GM19238 (cell line): Measurements from ENCODE around the gene MID2.
A peak's percentile ranks its signal among the peaks of the same experiment; 100 is the strongest.
"Not testable (repeated sequence)": the region's sequence is repeated elsewhere in the genome, so short reads cannot be mapped to it uniquely, and the experiment has no call there.

ENCODE experiments used
- DNase-seq: peaks from one replicate; pipeline ENCODE4 v3.0.0; 2011; ENCODE audit warnings: low spot score; ENCODE audit not compliant: insufficient read length

Gene MID2, protein sequence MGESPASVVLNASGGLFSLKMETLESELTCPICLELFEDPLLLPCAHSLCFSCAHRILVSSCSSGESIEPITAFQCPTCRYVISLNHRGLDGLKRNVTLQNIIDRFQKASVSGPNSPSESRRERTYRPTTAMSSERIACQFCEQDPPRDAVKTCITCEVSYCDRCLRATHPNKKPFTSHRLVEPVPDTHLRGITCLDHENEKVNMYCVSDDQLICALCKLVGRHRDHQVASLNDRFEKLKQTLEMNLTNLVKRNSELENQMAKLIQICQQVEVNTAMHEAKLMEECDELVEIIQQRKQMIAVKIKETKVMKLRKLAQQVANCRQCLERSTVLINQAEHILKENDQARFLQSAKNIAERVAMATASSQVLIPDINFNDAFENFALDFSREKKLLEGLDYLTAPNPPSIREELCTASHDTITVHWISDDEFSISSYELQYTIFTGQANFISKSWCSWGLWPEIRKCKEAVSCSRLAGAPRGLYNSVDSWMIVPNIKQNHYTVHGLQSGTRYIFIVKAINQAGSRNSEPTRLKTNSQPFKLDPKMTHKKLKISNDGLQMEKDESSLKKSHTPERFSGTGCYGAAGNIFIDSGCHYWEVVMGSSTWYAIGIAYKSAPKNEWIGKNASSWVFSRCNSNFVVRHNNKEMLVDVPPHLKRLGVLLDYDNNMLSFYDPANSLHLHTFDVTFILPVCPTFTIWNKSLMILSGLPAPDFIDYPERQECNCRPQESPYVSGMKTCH

DNA sequence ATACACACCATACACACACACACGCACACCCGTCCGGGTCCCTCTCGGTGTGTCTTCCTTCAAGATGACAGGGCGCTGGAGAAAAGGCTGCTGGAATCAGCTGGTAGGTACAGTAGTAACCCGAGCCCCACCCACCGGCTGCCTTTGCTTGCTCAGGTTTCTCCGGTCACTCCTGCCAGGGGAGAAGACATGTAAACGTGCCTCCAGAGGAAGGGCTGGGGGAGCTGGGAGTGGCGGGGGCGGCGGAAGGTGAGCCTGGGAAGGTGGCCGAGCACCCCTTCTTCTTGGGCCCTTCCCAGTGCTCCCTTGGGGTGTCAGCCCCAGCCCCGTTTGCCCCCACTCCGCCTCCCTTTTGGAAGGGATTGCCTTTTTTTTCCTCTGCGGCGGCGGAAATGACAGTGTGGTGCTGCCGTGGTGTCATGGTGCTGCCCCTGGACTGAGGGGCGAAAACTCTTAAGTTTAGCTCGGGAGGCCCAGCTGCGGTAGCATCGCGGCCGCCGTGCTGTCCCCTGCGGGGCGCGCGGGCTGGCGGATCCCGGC is at the start of gene MID2:
Gene MID2 (plus strand): TSS at position 169 of the 540 bp plus-strand sequence. CDS start 561 bp downstream, outside the sequence.
- no peak for DNase-seq

DNA sequence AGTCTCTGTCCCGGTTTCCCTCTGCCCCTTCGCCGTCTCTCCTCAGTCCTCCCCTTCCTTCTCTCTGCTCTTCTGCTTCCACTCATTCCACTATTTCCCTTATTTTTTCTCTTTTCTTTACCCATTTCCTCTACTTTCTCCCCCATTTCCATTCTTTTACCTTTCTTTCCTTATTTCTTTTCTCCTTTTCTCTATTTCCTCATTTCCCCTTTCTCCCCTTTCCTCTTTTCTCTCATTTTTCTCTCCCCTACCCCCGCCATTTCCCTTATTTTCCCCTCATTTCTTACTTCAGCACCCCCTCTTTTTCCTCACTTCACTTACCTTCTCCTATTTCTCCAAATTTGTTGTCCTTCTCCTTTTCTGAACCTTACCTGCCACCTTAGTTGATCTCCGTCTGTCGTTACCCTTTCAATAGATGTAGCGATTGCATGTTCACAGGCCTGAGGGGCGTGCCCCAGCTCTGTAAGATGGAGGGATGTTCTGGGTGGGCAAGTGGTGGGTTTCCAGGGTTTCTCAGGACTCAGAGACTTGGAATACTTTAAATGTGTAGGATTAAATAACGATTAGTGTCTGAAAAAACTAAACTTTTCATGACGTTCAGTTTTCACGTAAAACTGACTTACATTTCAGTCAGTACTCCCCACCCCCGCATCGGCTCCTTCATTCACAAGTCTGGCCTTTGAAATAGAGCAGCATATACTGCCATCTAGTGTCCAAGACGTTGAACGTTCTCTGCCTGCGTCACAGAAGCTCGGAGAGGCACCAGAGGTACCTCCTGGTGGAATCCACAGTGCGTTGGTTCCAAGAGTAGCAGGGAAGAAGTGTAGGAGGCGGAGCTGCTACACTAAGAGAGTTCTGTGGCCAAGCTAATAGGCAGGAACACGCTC is 48.8 kb upstream of the MID2 start:
- peak; percentile 65 for DNase-seq

DNA sequence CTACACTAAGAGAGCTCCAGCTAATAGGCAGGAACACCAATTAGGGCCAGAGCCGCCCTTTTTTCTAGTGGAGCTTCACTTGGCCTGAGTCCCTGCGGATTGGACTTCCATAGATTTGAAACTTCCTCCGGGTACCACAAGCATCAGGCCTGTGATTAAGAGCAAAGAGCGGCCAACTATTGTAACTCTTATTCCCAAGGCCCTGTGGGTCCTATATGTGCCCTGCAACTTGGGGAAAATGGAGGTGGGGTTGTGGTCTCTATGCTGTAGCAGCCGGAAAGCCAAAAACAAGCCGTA is 48.2 kb upstream of the MID2 start, which contains the start of gene NCBP2L:
Gene NCBP2L (plus strand): TSS at position 198 of the 297 bp plus-strand sequence. CDS start 16,488 bp downstream, outside the sequence.
- DNase-seq, result no peak

DNA sequence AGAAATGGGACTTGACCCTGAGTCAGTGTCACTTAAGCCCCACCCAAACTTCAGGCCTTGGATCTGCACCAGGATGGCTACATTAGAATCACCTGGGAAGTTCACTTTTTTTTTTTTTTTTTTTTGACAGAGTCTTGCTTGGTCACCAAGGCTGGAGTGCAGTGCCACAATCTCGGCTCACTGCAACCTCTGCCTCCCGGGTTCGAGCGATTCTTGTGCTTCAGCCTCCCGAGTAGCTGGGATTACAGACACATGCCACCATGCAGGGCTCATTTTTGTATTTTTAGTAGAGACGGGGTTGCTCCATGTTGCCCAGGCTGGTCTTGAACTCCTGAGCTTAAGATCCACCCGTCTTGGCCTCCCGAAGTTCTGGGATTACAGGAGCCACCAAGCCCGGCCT is 45.1 kb upstream of the MID2 start:
- DNase-seq, result no peak

DNA sequence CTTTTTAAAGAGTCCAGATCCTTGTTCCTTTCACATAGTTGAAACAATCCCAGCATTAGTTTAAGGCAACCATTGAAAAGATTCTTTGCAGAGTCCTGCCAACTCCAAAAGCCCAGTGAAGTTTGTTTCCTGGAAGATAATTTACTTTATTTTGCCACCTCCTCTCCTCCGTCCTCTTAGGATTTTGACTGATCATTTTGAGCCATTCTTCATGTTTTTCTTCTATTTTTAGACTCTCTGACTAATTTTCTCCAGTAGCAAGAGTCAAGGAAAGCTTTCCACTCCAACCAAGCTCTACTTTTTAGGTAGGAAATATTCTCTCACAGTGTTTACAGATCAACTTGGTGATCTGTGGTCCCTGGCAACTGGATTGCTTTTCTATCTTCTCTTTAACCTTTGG is 37.8 kb upstream of the MID2 start:
- no peak for DNase-seq

DNA sequence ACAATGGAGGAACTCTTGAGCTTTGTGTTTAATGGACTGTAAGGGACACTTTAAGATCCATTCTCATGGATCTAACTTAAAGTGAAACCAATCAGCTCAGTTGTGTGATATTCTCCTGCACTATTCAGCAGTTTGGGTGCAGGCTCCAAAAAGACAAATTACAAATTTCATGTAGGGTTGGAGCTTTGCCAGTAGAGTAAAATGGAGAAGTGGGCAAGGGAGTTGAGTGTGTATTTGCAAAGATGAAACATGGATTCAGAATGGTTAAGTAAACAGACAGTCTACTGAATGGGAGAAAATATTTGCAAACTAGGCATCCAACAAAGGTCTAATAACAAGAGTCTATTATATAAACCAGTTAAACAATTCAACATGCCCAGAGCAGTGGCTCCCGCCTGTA is 21.2 kb upstream of the MID2 start:
- no peak for DNase-seq

DNA sequence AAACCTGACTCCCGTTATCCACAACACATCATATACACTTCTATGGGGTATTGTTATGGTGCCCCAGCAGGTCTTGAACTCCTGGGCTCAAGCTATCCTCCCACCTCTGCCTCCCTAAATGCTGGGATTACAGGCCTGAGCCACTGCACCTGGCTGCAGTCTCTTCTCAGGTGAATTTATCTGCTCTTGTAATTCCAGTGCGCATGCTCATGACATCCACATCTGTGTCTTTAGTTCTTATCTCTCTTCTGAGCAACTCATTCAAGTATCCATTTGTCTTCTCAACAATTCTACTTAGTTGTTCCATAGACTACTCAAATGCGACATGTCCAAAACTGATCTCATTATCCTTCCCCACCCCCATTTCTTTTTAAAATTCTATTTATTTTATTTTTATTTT is 20.5 kb upstream of the MID2 start:
- DNase-seq, result no peak

DNA sequence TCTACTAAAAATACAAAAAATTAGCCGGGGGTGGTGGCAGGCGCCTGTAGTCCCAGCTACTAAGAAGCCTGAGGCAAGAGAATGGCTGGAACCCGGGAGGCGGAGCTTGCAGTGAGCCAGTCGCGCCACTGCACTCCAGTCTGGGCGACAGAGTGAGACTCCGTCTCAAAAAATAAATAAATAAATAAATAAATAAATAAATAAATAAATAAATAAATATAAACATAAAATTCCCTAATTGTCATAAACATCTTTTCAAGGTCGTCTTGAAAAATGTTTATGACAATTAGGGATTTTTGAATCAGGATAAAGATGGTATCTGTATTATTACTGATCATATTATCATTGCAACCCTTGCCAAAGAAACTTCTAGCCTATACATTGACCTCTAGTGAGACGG is 15.6 kb upstream of the MID2 start:
- DNase-seq, result not testable (repeated sequence)

DNA sequence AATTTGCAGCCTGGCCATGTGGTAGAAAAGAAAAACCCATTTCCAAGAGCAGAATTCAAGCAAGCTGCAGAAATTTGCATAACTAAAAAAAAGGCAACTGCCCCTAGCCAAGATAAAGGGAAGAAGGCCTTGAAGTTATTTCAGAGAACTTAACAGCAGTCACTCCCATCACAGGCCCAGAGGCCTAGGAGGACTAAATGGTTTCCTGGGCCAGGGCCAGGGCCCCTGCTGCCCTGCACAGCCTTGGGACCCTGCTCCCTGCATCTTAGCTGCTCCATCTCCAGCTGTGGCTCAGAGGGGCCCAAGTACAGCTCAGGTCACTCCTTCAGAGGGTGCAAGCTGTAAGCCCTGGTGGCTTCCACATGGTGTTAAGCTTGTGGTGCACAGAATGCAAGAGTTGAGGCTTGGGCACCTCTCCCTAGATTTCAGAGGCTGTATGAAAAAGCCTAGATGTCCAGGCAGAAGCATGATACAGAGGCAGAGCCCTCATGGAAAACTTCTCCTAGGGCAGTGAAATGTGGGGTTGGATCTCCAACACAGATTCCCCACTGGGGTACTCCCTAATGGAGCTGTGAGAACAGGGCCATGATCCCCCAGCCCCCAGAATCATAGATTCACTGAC is 6.7 kb upstream of the MID2 start:
- DNase-seq, result no peak

DNA sequence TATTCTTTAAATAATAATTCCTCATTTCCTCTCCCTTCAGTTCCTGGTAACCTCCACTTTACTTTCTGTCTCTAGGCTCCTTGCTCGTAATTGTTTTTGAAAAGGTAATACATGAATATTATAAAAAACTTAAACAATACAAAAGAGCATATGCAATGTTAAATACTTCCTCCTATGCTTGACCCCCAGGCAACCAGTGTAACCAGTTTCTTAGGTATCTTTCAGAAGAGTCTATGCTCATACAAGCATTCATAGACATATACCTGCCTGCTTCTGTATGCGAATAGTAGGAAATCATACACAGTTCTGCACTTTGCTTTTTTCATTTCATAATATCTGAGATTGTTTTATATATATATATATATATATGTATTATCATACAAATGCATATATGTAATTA is 2.6 kb upstream of the MID2 start:
- DNase-seq, result no peak

DNA sequence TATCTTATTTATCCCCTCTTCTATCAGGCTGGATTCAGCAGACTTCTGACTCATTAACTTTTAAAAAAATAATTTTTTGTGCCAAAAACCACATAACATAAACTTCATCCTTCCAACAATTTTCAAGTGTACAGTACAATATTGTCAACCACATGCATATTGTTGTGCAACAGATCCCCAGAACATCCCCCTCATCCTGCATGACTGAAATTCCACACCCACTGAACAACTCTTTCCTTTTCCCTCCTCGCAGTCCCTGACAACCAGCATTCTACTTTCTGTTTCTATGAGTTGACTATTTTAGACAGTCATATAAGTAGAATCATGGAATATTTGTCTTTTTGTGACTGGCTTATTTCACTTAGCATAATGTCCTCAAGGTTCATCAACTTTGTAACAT is 2.2 kb upstream of the MID2 start:
- DNase-seq, result no peak

DNA sequence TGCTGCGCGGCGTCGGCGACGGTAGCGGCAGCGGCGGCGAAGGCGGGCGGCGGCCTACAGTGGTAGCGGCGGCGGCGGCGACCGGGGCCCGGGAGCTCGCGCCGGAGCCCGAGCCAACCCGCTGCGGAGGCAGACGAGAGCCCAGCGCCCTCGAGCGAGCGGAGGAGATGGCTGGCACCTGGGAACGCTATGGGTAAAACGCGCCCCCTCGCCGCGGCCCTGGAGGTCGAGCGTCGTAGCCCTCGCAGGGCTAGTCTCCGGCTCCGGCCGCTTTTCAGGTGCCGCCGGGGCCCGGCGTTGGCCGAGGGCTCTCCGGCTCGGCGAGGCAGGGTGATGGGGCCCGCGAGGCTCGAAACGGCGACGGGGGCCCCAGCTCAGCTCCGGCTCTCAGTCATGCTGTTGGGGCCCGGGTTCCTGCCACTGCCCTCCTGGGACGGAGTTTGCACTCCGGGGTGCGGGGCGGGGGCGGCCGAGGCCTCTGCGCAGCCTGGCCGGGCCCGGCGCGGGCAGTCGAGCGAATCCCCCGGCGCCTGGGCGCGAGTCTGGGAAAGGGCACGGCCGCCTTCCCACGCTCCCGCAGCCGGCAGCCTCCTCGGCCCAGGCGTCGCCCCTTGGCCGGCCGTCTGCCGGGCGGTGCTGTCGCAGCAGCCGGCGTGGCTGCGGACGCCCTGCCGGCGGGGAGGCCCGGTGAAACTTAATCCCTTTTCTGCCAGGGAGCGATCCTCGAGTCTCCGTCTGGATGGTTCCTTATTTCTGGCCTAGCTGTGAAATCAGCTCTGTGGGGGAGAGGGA is 768 bp downstream of the MID2 start:
- no peak for DNase-seq

DNA sequence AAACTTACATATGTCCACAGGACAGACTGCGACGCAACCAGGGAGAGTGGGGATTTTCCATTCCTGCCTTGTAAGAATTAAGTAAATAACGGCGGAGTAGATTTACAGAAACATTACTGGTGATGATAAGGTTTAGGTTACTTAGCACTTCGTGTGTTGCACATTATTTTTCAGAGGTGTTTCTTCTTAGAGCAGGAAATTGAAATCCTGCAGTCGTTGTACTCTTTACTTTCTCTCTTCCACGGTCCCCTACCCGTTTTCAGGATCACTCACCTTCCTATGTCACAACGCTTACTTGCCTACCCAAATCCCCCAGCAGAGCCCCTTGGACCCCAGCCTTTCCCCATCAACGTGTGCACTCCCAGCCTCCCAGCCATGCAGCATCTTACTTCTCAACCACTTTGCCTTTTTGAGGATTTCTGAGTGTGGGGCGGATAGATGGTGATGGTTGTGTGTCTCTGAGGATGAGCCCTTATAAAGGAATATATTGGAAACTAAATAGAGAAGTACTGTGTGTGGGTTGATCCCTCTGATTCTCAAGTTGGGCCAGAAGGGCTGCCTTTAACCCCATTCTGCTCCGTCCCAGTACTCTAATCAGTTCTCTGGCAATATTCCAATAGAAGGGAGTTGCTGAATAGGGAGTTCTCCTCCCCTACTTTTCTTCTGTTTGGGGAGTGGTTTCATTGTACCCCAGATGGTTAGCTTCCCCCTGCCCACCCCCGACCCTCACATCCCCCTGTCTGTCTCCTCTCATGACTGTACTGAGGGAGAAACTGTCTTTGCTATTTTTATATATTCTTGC is 1.6 kb downstream of the MID2 start:
- DNase-seq, result no peak

DNA sequence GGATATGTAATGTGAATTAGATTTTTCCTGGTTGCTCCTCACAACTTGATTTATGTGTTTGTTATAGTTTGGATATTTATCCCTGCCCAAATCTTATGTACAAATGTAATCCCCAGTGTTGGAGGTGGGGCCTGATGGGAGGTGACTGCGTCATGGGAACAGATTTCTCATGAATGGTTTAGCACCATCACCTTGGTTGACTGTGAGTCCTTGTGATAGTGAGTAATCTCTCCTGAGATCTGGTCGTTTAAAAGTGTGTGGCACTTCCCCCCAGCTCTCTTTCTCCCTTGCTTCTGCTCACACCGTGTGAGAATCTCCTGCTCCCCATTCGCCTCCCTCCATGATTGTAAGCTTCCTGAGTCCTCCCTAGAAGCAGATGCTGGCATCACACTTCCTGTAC is 2.2 kb downstream of the MID2 start:
- no peak for DNase-seq

DNA sequence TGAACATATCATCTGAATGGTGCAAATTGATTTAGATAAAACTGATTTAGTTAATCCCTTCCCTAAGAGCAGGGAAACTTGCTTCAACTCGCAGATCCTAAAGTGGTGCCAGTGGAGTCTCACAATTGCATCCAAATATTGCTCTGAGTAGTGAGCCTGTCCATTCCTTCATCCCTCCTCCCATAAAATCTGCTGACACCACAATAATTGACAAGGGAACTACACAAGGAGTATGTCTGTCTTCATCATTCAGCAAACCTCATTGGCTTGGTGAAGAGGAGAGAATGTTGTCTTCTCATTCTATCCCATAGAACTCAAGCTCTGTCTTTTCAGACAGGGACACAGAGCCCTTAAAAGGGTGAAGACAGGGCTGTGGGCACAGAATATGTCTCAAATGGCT is 4.2 kb downstream of the MID2 start:
- DNase-seq, result no peak

DNA sequence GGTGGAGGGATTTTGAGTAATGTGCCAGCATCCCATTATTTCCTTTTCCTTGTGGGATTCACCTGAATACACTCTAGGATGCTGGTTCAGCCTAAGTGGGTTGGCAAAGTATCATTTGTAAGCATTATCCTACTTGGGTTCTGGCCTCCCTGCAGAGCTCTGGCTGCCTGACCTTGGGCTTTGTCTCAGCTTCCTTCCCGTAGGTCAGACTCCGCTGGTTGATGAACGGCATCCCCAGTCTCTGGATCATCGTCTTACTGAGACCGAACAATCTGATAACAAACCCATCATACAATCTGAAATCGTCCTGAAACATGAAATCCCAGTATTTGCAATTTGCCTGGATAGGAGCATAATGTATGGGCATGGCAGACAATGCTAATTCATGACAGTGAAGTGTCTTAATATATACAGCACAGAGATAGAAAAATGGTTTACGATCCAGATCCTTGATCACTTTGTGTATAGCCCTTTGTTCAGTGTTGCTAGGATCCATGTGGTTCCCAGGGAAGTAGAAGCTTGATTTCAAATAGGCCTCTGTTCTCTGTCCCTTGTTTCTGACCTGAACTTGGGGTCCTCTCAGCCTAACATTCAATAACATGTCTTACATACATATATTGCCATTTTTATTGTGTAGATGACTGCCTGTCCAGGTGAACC is 5.5 kb downstream of the MID2 start:
- no peak for DNase-seq

DNA sequence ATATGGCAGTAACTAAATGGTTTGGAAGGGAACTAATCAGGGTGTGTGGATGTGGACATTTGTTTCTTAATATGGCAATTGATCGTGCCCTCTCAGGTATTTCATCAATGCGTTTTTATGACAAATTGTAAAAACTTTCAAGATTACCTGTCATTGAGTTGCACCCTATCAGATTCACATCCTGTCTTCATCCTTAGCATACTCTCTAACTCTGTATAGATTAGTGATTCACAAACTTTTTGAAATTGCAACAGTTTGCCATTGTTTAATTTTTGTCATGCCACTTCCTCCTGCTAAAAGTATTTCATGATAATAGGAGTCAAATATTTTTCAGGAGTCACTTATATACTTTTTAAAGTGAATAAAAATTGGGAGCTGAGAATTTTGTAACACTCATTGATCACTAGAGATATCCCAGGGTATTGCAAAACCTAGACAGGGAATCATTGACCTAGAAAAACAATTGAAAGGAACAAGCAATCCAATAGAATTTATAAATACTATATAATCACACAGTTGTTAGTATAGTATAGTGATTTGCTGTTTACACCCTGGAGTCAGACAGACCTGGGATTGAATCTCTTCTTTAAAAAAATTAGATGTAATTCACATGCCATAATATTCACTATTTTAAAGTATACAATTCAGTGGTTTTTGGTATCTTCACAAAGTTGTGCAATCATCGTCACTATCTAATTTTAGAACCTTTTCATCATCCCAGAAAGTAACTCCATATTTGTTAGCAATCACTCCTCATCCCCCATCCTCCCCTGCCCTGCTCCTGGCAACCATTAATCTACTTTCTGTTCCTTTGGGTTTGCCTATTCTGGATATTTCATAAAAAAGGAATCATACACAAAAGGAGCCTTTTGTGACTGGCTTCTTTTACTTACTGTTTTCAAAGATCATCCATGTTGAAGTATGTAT is 8.9 kb downstream of the MID2 start:
- DNase-seq, result no peak

DNA sequence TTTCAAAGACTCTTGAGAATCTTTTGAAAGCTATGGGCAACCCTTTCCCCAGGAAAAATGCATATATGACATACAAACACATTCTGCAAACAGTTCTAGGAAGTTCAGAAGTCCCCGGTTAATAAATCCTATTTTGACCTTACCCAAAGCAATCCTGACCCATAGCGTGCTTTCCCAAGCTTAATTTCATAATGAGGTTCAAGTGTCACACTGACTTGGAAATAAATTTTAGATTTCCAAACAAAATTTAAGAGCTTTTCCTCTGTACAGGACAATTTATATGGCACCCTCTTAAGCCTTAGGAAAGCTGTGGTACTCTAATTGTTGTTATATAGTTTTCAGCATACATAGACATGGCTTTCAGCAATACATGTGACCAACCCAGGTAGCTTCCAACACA is 11.3 kb downstream of the MID2 start:
- DNase-seq, result no peak
